GM12878 (cell line): ENCODE data around the gene KIAA0825. TPM values are rescaled to one million over a fixed set of nuclear protein-coding genes. Genes with fewer than 3 reads are reported as not detected.

Experiments used
- ATAC-seq: fragments of 200-7000 bp; cut with Tn5 transposase; 3 replicates; pipeline ENCODE4 v1.9.1; 2020; ENCODE audit warnings: mild to moderate bottlenecking, moderate library complexity
- BruUV-seq: library from RNA; stranded (reverse); fragments of 400-500 nt; replicated peaks from 2 replicates; lab custom pipeline; 2021; lab: Mats Ljungman, UMichigan
- CTCF ChIA-PET: fragments of 300-600 bp; sonication (Branson Sonifier 250); formaldehyde crosslinking; extraction: SDS; loops from one replicate; lab custom pipeline; 2021; ENCODE audit warnings: inconsistent platforms; lab: Yijun Ruan, JAX
- POLR2A ChIA-PET: fragments of 350-600 bp; formaldehyde crosslinking; extraction: SDS; loops from one replicate; lab custom pipeline; 2021; ENCODE audit warnings: inconsistent platforms; lab: Charles Lee
- RAD21 ChIA-PET: fragments of 300-600 bp; sonication (Branson Sonifier 250); formaldehyde crosslinking; loops from one replicate; lab custom pipeline; 2023; ENCODE audit warnings: antibody characterized with exemption; ENCODE audit not compliant: unreplicated experiment; lab: Charles Lee
- SMC1A ChIA-PET: fragments of 300-600 bp; sonication (Branson Sonifier 250); formaldehyde crosslinking; loops from one replicate; lab custom pipeline; 2023; ENCODE audit not compliant: unreplicated experiment, uncharacterized antibody; lab: Charles Lee
- DNase-seq: peaks from one replicate; pipeline ENCODE4 v3.0.0-alpha.2; 2011; ENCODE audit warnings: low read depth, low spot score
- FAIRE-seq: peaks from 3 replicates; lab custom pipeline; 2011; peaks lifted over from hg19 to GRCh38; lab: Jason Lieb, UNC
- H2AFZ ChIP-seq: 2 replicates; pipeline ENCODE4 v1.6.0; 2011; ENCODE audit warnings: low read depth, low read length, control low read depth; ENCODE audit not compliant: control insufficient read depth
- H3K27ac ChIP-seq: 2 replicates; pipeline ENCODE4 v1.5.1; 2011; ENCODE audit warnings: control low read depth; ENCODE audit not compliant: control insufficient read depth, insufficient read depth
- H3K27me3 ChIP-seq, 2 experiments: replicated peaks in 1 of 2; 2 replicates each; pipeline versions ENCODE4 v1.6.0 to v1.6.1; 2011; ENCODE audit warnings: low read length in 1 of 2; ENCODE audit not compliant: control insufficient read depth in 2 of 2, insufficient read depth in 2 of 2
- H3K36me3 ChIP-seq, 2 experiments: 2 replicates each; pipeline ENCODE4 v1.5.1; 2011; ENCODE audit warnings: low read length in 1 of 2; ENCODE audit not compliant: control insufficient read depth in 2 of 2, insufficient read depth in 2 of 2
- H3K4me1 ChIP-seq: 2 replicates; pipeline ENCODE4 v1.6.1; 2011; ENCODE audit warnings: mild to moderate bottlenecking, low read length, moderate library complexity, mixed read lengths; ENCODE audit not compliant: control insufficient read depth, insufficient read depth
- H3K4me2 ChIP-seq: 2 replicates; pipeline ENCODE4 v1.6.0; 2011; ENCODE audit warnings: control low read depth; ENCODE audit not compliant: control insufficient read depth, insufficient read depth
- H3K4me3 ChIP-seq: fragments of 200-600 bp; sonication (generic); 2 replicates; pipeline ENCODE4 v1.5.1; 2016
- H3K79me2 ChIP-seq: 2 replicates; pipeline ENCODE4 v1.6.0; 2011; ENCODE audit warnings: low read length; ENCODE audit not compliant: control insufficient read depth, insufficient read depth
- H3K9ac ChIP-seq: 2 replicates; pipeline ENCODE4 v1.8.0; 2011; ENCODE audit warnings: low read length, control low read depth, mixed read lengths; ENCODE audit not compliant: control insufficient read depth, insufficient read depth
- H3K9me3 ChIP-seq: replicated peaks from 3 replicates; pipeline ENCODE4 v1.5.1; 2011; ENCODE audit warnings: mild to moderate bottlenecking, low read length; ENCODE audit not compliant: control insufficient read depth, insufficient read depth
- H4K20me1 ChIP-seq: 2 replicates; pipeline ENCODE4 v1.6.0; 2011; ENCODE audit not compliant: control insufficient read depth, insufficient read depth
- BACH1 ChIP-seq: fragments of 450-650 bp; IDR thresholded peaks from 2 replicates; pipeline ENCODE4 v1.6.1; 2017; ENCODE audit warnings: mild to moderate bottlenecking, borderline replicate concordance
- BHLHE40 ChIP-seq, 2 experiments: fragments of 450-650 bp in 1 of 2; IDR thresholded peaks; 2 replicates each; pipeline ENCODE4 v1.6.1; 2011 to 2017; ENCODE audit warnings: low read depth in 2 of 2, borderline replicate concordance in 1 of 2, improper control_type of control experiment in 1 of 2, low read length in 1 of 2, mild to moderate bottlenecking in 1 of 2
- CTCF ChIP-seq, 3 experiments: IDR thresholded peaks in 2 of 3; conservative IDR thresholded peaks in 1 of 3; 2 replicates each; pipeline ENCODE4 v1.5.1; 2011; ENCODE audit warnings: low read depth in 3 of 3, low read length in 3 of 3, mild to moderate bottlenecking in 3 of 3, control low read depth in 2 of 3, moderate library complexity in 2 of 3, inconsistent platforms in 1 of 3, mixed read lengths in 1 of 3; ENCODE audit not compliant: control insufficient read depth in 2 of 3, insufficient read depth in 1 of 3; ENCODE audit errors: extremely low read depth in 1 of 3
- CUX1 ChIP-seq: IDR thresholded peaks from 2 replicates; pipeline ENCODE4 v1.6.1; 2012; ENCODE audit warnings: improper control_type of control experiment, low read depth, low read length; ENCODE audit not compliant: insufficient replicate concordance
- FOXM1 ChIP-seq: IDR thresholded peaks from 2 replicates; pipeline ENCODE4 v1.6.1; 2012; ENCODE audit warnings: low read depth, mild to moderate bottlenecking, inconsistent platforms, low read length, moderate library complexity
- IRF4 ChIP-seq: IDR thresholded peaks from 2 replicates; pipeline ENCODE4 v1.6.1; 2011; ENCODE audit warnings: low read depth, low read length
- NR2C1 ChIP-seq: fragments of 450-650 bp; IDR thresholded peaks from 2 replicates; pipeline ENCODE4 v1.6.1; 2017; ENCODE audit warnings: antibody characterized with exemption, mild to moderate bottlenecking, moderate library complexity
- RAD21 ChIP-seq: IDR thresholded peaks from 2 replicates; pipeline ENCODE4 v1.6.1; 2011; ENCODE audit warnings: mild to moderate bottlenecking, low read depth, low read length, moderate library complexity; ENCODE audit not compliant: insufficient read depth
- SP1 ChIP-seq: IDR thresholded peaks from one replicate; pipeline ENCODE4 v1.6.1; 2011; ENCODE audit warnings: low read depth, low read length
- YY1 ChIP-seq: IDR thresholded peaks from 2 replicates; pipeline ENCODE4 v1.6.1; 2011; ENCODE audit warnings: low read depth, mild to moderate bottlenecking, low read length
- ZNF217 ChIP-seq: fragments of 450-650 bp; IDR thresholded peaks from 2 replicates; pipeline ENCODE4 v1.6.1; 2017; ENCODE audit warnings: antibody characterized with exemption, mild to moderate bottlenecking
- WGBS: methylation state at CpG from one replicate; pipeline ENCODE4 v1.1.6; 2016; ENCODE audit warnings: low lambda C conversion rate; ENCODE audit not compliant: insufficient replicate concordance, insufficient coverage; ENCODE audit errors: missing lambda C conversion rate; 5-methylcytosine and 5-hydroxymethylcytosine counted together
- in situ Hi-C: fragments of 300-500 bp; cut with MboI; formaldehyde crosslinking; loops from 9 replicates; pipeline ENCODE4 v1.14.3; 2018; ENCODE audit warnings: mixed read lengths
- intact Hi-C: fragments of 100-400 bp; cut with micrococcal nuclease; formaldehyde crosslinking; loops from one replicate; pipeline ENCODE4 v1.14.2; 2022; ENCODE audit not compliant: unreplicated experiment
- polyA plus RNA-seq, 11 experiments: library from polyadenylated mRNA; depleted of rRNA in 4 of 11; unstranded in 6 of 11; stranded (reverse) in 5 of 11; fragments of >200 nt; fragmentation: Nextera tagmentation in 4 of 11; fragmentation: Illumina TruSeq in 1 of 11; extraction: Ambion mirVana in 4 of 11; extraction: Trizol in 1 of 11; gene quantifications; 1 replicate in 1 of 11; 2 replicates in 10 of 11; pipeline versions ENCODE4 v1.2.1 to v1.2.3, GENCODE V29; 2011 to 2016; ENCODE audit warnings: inconsistent platforms in 2 of 11, missing spikeins in 2 of 11, low read depth in 1 of 11
- total RNA-seq, 4 experiments: library from RNA; depleted of rRNA in 3 of 4; stranded (reverse); fragments of >200 nt in 3 of 4; fragmentation: Illumina TruSeq in 1 of 4; extraction: Trizol in 1 of 4; gene quantifications; 2 replicates each; pipeline versions ENCODE4 v1.2.1 to v1.2.3, GENCODE V29; 2013 to 2021
- TF ChIP-seq, protein P1 (sequence below): IDR thresholded peaks from 2 replicates; pipeline ENCODE4 v1.6.1; 2011; ENCODE audit warnings: mild to moderate bottlenecking, low read depth, low read length, moderate library complexity; ENCODE audit not compliant: insufficient replicate concordance

KIAA0825 gene
- total and polyA plus RNA-seq, 10 of the 15 experiments (the other 5 are each of a cell fraction or from before 2014, with no cell fraction given): 0.55 to 1.9 (median 1.5) TPM

DNA sequence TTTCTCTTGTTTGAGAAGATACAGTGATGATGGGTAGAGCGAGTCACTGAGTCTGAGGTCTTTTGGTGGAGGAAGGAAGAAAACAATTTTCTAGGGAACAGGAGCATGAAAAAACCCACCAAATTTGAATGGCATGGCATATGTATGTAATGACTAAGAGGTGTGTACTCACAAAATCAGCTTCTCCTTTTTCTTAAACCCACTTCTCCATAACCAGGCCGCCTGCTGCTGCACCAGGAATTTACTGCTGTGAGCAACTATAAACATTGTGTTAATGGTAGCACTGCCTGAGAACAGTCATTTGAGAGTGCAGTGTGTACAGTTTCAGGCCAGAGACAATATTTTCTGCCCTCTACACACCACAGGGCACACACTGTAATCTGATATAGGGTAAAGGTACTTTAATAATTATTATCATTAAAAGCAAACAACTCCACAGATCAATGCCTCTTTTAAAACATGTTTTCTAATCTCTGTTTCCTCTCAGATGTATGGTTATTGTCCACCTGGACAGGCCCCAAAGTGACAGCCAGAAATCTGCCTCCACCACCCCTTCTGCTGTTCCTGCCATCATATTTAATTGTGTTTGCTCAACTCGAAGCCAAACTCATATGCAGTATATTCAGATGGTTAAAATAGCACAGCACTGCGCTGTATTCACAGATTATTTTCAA is 241.6 kb downstream of the KIAA0825 start:
- H3K27me3 ChIP-seq: no peaks in the 10 kb centered on the region
- H3K79me2 ChIP-seq: no peaks in the 10 kb centered on the region
- TF ChIP-seq CTCF (IDR thresholded peaks at IDR 0.05 in 2 of 3, conservative IDR thresholded peaks at IDR 0.05 in 1 of 3; ENCODE audit: control insufficient read depth in 2 of 3, extremely low read depth in 1 of 3, insufficient read depth in 1 of 3, low read depth in 3 of 3, low read length in 3 of 3) (no peak), SP1 (no peak), IRF4 (no peak), ZNF217 (no peak), FOXM1 (no peak), BACH1 (no peak), NR2C1 (no peak), YY1 (no peak), CUX1 (no peak), RAD21 (no peak), BHLHE40 (IDR thresholded peaks at IDR 0.05; ENCODE audit: borderline replicate concordance in 1 of 2, low read depth in 2 of 2, low read length in 1 of 2) (no peak)
- TF ChIP-seq, protein P1, sequence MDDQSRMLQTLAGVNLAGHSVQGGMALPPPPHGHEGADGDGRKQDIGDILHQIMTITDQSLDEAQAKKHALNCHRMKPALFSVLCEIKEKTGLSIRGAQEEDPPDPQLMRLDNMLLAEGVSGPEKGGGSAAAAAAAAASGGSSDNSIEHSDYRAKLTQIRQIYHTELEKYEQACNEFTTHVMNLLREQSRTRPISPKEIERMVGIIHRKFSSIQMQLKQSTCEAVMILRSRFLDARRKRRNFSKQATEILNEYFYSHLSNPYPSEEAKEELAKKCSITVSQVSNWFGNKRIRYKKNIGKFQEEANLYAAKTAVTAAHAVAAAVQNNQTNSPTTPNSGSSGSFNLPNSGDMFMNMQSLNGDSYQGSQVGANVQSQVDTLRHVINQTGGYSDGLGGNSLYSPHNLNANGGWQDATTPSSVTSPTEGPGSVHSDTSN: no peak
- ChIA-PET POLR2A (no interaction called here), SMC1A (no interaction called here), CTCF (interaction anchor here (1.2 to 1.5 kb wide), 2 partner anchors 14 to 36 kb away, joined by 3 read pairs; no protein-coding TSS in a partner anchor), RAD21 (no interaction called here)
- DNase-seq: no peak
- intact Hi-C loops: no loop called here
- H3K27ac ChIP-seq: no peak overlapping the region
- in situ Hi-C loops: no loop called here
- H3K9ac ChIP-seq: no peak overlapping the region
- no peaks in the 10 kb centered on the region for H3K36me3 ChIP-seq
- no peak overlapping the region for H3K4me3 ChIP-seq
- H3K4me1 ChIP-seq: no peaks in the 10 kb centered on the region
- H2AFZ ChIP-seq: no peak overlapping the region
- no peaks in the 10 kb centered on the region for H3K9me3 ChIP-seq
- no peak for FAIRE-seq
- 19% methylated on average over 4 of the region's 4 CpGs for WGBS
- ATAC-seq: no peak
- BruUV-seq: no TSS peak
- H4K20me1 ChIP-seq: no peaks in the 10 kb centered on the region
- H3K4me2 ChIP-seq: no peak overlapping the region
